ENCODE data around the gene MEAK7.

GRCh38 chr16:84553873-84554399 lies 49.5 kb upstream of the MEAK7 start:
- no peak for TF ChIP-seq CTCF (IDR thresholded peaks at IDR 0.05; ENCODE audit: control extremely low read depth in 1 of 3, insufficient read depth in 1 of 3, low read depth in 1 of 3, low read length in 3 of 3)
- no peak for TF ChIP-seq KDM1A (IDR thresholded peaks at IDR 0.05; ENCODE audit: borderline replicate concordance, low read length)
- no peak for TF ChIP-seq RAD21 (IDR thresholded peaks at IDR 0.05 in 1 of 2, conservative IDR thresholded peaks at IDR 0.05 in 1 of 2; ENCODE audit: low read depth in 2 of 2, low read length in 2 of 2)
- no peak for TF ChIP-seq POLR2A (IDR thresholded peaks at IDR 0.05; ENCODE audit: control extremely low read depth in 1 of 2, low read depth in 2 of 2, low read length in 2 of 2)
- TF ChIP-seq MAFK (IDR thresholded peaks at IDR 0.05; ENCODE audit: low read depth, low read length): no peak
- no peak for TF ChIP-seq EP300 (IDR thresholded peaks at IDR 0.05; ENCODE audit: borderline replicate concordance in 1 of 2, low read depth in 2 of 2, low read length in 2 of 2)
- TF ChIP-seq GTF2F1 (IDR thresholded peaks at IDR 0.05; ENCODE audit: borderline replicate concordance, low read depth, low read length): no peak
